SU-DHL-6 (cell line): Measurements from ENCODE around the gene LEKR1.

ENCODE experiments used
- H2AFZ ChIP-seq: fragments of 200-600 bp; sonication (generic); 2 replicates; pipeline ENCODE4 v1.6.1; 2014; ENCODE audit warnings: low read depth, mild to moderate bottlenecking, moderate library complexity, mixed read lengths, antibody characterized with exemption, low read length; ENCODE audit not compliant: severe bottlenecking
- H3F3A ChIP-seq: fragments of 200-600 bp; shearing (Covaris generic); 2 replicates; pipeline ENCODE4 v1.6.0; 2016; ENCODE audit warnings: antibody characterized with exemption, mild to moderate bottlenecking; ENCODE audit not compliant: insufficient read depth
- H3K27ac ChIP-seq: fragments of 200-600 bp; sonication (generic); 2 replicates; pipeline ENCODE4 v1.5.1; 2016; ENCODE audit warnings: low read depth, mild to moderate bottlenecking, low read length, moderate library complexity, mixed read lengths
- H3K27me3 ChIP-seq: fragments of 200-600 bp; sonication (generic), shearing (Covaris generic); 2 replicates; pipeline ENCODE4 v1.6.0; 2014; ENCODE audit warnings: mild to moderate bottlenecking, low read length
- H3K36me3 ChIP-seq: fragments of 200-600 bp; sonication (generic); 2 replicates; pipeline ENCODE4 v1.6.1; 2014; ENCODE audit warnings: mild to moderate bottlenecking, low read length, mixed read lengths
- H3K4me2 ChIP-seq: fragments of 300-600, 200-600 bp; shearing (Covaris generic), sonication (generic); 2 replicates; pipeline ENCODE4 v1.6.0; 2014; ENCODE audit warnings: low read length, low read depth, mild to moderate bottlenecking; ENCODE audit not compliant: poor library complexity, severe bottlenecking
- H3K4me3 ChIP-seq: fragments of 200-600 bp; sonication (generic); 2 replicates; pipeline ENCODE4 v1.5.1; 2014; ENCODE audit warnings: antibody characterized with exemption, low read length, mild to moderate bottlenecking, mixed read lengths; ENCODE audit not compliant: insufficient read depth, poor library complexity, severe bottlenecking
- H3K79me2 ChIP-seq: fragments of 200-600 bp; sonication (generic); 2 replicates; pipeline ENCODE4 v1.6.1; 2014; ENCODE audit warnings: mild to moderate bottlenecking, low read length, moderate library complexity; ENCODE audit not compliant: insufficient read depth
- H3K9ac ChIP-seq: fragments of 200-600 bp; sonication (generic); 2 replicates; pipeline ENCODE4 v1.7.0; 2014; ENCODE audit warnings: mild to moderate bottlenecking, low read length
- H3K9me2 ChIP-seq: fragments of 200-600 bp; sonication (generic); replicated peaks from 2 replicates; pipeline ENCODE4 v1.6.1; 2014; ENCODE audit warnings: low read length; ENCODE audit not compliant: insufficient read depth
- H3K9me3 ChIP-seq: fragments of 200-600 bp; sonication (generic); 2 replicates; pipeline ENCODE4 v1.6.1; 2014; ENCODE audit warnings: low read length, mixed read lengths; ENCODE audit not compliant: insufficient read depth
- H4K20me1 ChIP-seq: fragments of 200-600 bp; sonication (generic); 2 replicates; pipeline ENCODE4 v1.6.1; 2014; ENCODE audit warnings: low read depth, mild to moderate bottlenecking, antibody characterized with exemption, low read length, moderate library complexity, mixed read lengths
- CTCF ChIP-seq: fragments of 200-600 bp; sonication (generic); IDR thresholded peaks from one replicate; pipeline ENCODE4 v1.5.1; 2017; ENCODE audit warnings: antibody characterized with exemption, mild to moderate bottlenecking, low read length, moderate library complexity; ENCODE audit not compliant: insufficient read depth, poor library complexity, severe bottlenecking
- EZH2phosphoT487 ChIP-seq: fragments of 200-600 bp; sonication (generic), shearing (Covaris generic); conservative IDR thresholded peaks from 2 replicates; pipeline ENCODE4 v1.6.1; 2018; ENCODE audit warnings: mild to moderate bottlenecking, antibody characterized with exemption, low read length, moderate library complexity, mixed read lengths

The LEKR1 gene

GRCh38 chr3:157086060-157086750 lies 260.1 kb downstream of the LEKR1 start:
- no peak overlapping the region for H3K9ac ChIP-seq
- H2AFZ ChIP-seq = no peak overlapping the region
- no peak overlapping the region for H3K4me3 ChIP-seq
- H3K27ac ChIP-seq = no peak overlapping the region
- no peaks in the 10 kb centered on the region for H3K9me2 ChIP-seq
- H3K4me2 ChIP-seq = no peak overlapping the region
- no peaks in the 10 kb centered on the region for H3K9me3 ChIP-seq
- no peaks in the 10 kb centered on the region for H3K79me2 ChIP-seq
- H3F3A ChIP-seq = 0 out of 2 replicates have a peak, but pooled peaks cover 3% of the 10 kb centered on the region
- no peaks in the 10 kb centered on the region for H3K36me3 ChIP-seq
- no peak for TF ChIP-seq EZH2phosphoT487
- TF ChIP-seq CTCF = no peak
- no peaks in the 10 kb centered on the region for H3K27me3 ChIP-seq
- H4K20me1 ChIP-seq = no peaks in the 10 kb centered on the region

GRCh38 chr3:157086775-157087174 lies 260.6 kb downstream of the LEKR1 start:
- no peak overlapping the region for H3K4me3 ChIP-seq
- no peaks in the 10 kb centered on the region for H3K9me2 ChIP-seq
- no peak overlapping the region for H3K27ac ChIP-seq
- 0 out of 2 replicates have a peak, but pooled peaks cover 3% of the 10 kb centered on the region for H3F3A ChIP-seq
- H3K36me3 ChIP-seq = no peaks in the 10 kb centered on the region
- H3K27me3 ChIP-seq = no peaks in the 10 kb centered on the region
- no peak overlapping the region for H3K9ac ChIP-seq
- TF ChIP-seq EZH2phosphoT487 (no peak), CTCF (no peak)
- H2AFZ ChIP-seq = no peak overlapping the region
- H3K79me2 ChIP-seq = no peaks in the 10 kb centered on the region
- no peaks in the 10 kb centered on the region for H3K9me3 ChIP-seq
- H3K4me2 ChIP-seq = no peak overlapping the region
- H4K20me1 ChIP-seq = no peaks in the 10 kb centered on the region

GRCh38 chr3:157087373-157087772 lies 261.2 kb downstream of the LEKR1 start:
- no peaks in the 10 kb centered on the region for H3K9me2 ChIP-seq
- H4K20me1 ChIP-seq = no peaks in the 10 kb centered on the region
- H3K36me3 ChIP-seq = no peaks in the 10 kb centered on the region
- 0 out of 2 replicates have a peak, but pooled peaks cover 3% of the 10 kb centered on the region for H3F3A ChIP-seq
- no peak overlapping the region for H3K4me3 ChIP-seq
- no peaks in the 10 kb centered on the region for H3K9me3 ChIP-seq
- no peak overlapping the region for H2AFZ ChIP-seq
- no peak overlapping the region for H3K27ac ChIP-seq
- H3K9ac ChIP-seq = no peak overlapping the region
- H3K79me2 ChIP-seq = no peaks in the 10 kb centered on the region
- TF ChIP-seq CTCF (no peak), EZH2phosphoT487 (no peak)
- no peak overlapping the region for H3K4me2 ChIP-seq
- H3K27me3 ChIP-seq = no peaks in the 10 kb centered on the region
